ENCODE data around the gene DNAJB4.
"Not testable (repeated sequence)": the region's sequence is repeated elsewhere in the genome, so short reads cannot be mapped to it uniquely, and the experiment has no call there.

Gene DNAJB4

GRCh38 chr1:78015148-78015547, 10.4 kb downstream of the DNAJB4 start:
- Histone ChIP-seq H3K27me3 (ENCODE audit: control insufficient read depth, insufficient read depth, low read length) (no peaks in the 10 kb centered on the region), H3K9ac (ENCODE audit: low read length) (no peak overlapping the region), H3K4me1 (ENCODE audit: control insufficient read depth, insufficient read depth, low read length) (no peaks in the 10 kb centered on the region), H3K4me3 (ENCODE audit: low read length) (no peak overlapping the region), H3K9me3 (ENCODE audit: control insufficient read depth, low read length) (no peaks in the 10 kb centered on the region), H3K36me3 (ENCODE audit: control insufficient read depth, insufficient read depth, low read length) (no peaks in the 10 kb centered on the region)

GRCh38 chr1:78019024-78019423, 14.3 kb downstream of the DNAJB4 start:
- no peaks in the 10 kb centered on the region for H3K27me3 ChIP-seq (ENCODE audit: control insufficient read depth, insufficient read depth, low read length)
- no peaks in the 10 kb centered on the region for H3K9me3 ChIP-seq (ENCODE audit: control insufficient read depth, low read length)
- H3K9ac ChIP-seq (ENCODE audit: low read length) = no peak overlapping the region
- H3K36me3 ChIP-seq (ENCODE audit: control insufficient read depth, insufficient read depth, low read length) = no peaks in the 10 kb centered on the region
- no peak overlapping the region for H3K4me3 ChIP-seq (ENCODE audit: low read length)
- H3K4me1 ChIP-seq (ENCODE audit: control insufficient read depth, insufficient read depth, low read length) = no peaks in the 10 kb centered on the region

GRCh38 chr1:78021134-78021533, 16.4 kb downstream of the DNAJB4 start:
- H3K9ac ChIP-seq (ENCODE audit: low read length); H3K27me3 ChIP-seq (ENCODE audit: control insufficient read depth, insufficient read depth, low read length); H3K4me1 ChIP-seq (ENCODE audit: control insufficient read depth, insufficient read depth, low read length); H3K4me3 ChIP-seq (ENCODE audit: low read length); H3K36me3 ChIP-seq (ENCODE audit: control insufficient read depth, insufficient read depth, low read length); H3K9me3 ChIP-seq (ENCODE audit: control insufficient read depth, low read length): not testable (repeated sequence)

GRCh38 chr1:78029793-78030192, 25.1 kb downstream of the DNAJB4 start:
- Histone ChIP-seq H3K4me3 (ENCODE audit: low read length) (no peak overlapping the region), H3K9ac (ENCODE audit: low read length) (no peak overlapping the region), H3K36me3 (ENCODE audit: control insufficient read depth, insufficient read depth, low read length) (no peaks in the 10 kb centered on the region), H3K9me3 (ENCODE audit: control insufficient read depth, low read length) (no peaks in the 10 kb centered on the region), H3K4me1 (ENCODE audit: control insufficient read depth, insufficient read depth, low read length) (no peaks in the 10 kb centered on the region), H3K27me3 (ENCODE audit: control insufficient read depth, insufficient read depth, low read length) (peaks cover 4% of the 10 kb centered on the region)

- H3K9ac ChIP-seq (ENCODE audit: low read length) = no peak overlapping the region
- no peaks in the 10 kb centered on the region for H3K9me3 ChIP-seq (ENCODE audit: control insufficient read depth, low read length)
- no peak overlapping the region for H3K4me3 ChIP-seq (ENCODE audit: low read length)
- H3K36me3 ChIP-seq (ENCODE audit: control insufficient read depth, insufficient read depth, low read length) = no peaks in the 10 kb centered on the region
- no peaks in the 10 kb centered on the region for H3K4me1 ChIP-seq (ENCODE audit: control insufficient read depth, insufficient read depth, low read length)
- H3K27me3 ChIP-seq (ENCODE audit: control insufficient read depth, insufficient read depth, low read length) = peaks cover 4% of the 10 kb centered on the region
Measured at GRCh38 chr1:78032996-78033796, 28.5 kb downstream of the DNAJB4 start.

- Histone ChIP-seq H3K27me3 (ENCODE audit: control insufficient read depth, insufficient read depth, low read length) (peaks cover 4% of the 10 kb centered on the region), H3K4me1 (ENCODE audit: control insufficient read depth, insufficient read depth, low read length) (no peaks in the 10 kb centered on the region), H3K9ac (ENCODE audit: low read length) (no peak overlapping the region), H3K36me3 (ENCODE audit: control insufficient read depth, insufficient read depth, low read length) (no peaks in the 10 kb centered on the region), H3K9me3 (ENCODE audit: control insufficient read depth, low read length) (no peaks in the 10 kb centered on the region), H3K4me3 (ENCODE audit: low read length) (no peak overlapping the region)
Measured at GRCh38 chr1:78033797-78034172, 29.0 kb downstream of the DNAJB4 start.

- H3K9me3 ChIP-seq (ENCODE audit: control insufficient read depth, low read length) = no peaks in the 10 kb centered on the region
- no peak overlapping the region for H3K4me3 ChIP-seq (ENCODE audit: low read length)
Measured at GRCh38 chr1:78035121-78035520, 30.4 kb downstream of the DNAJB4 start.

GRCh38 chr1:78036450-78036849, 31.7 kb downstream of the DNAJB4 start:
- Histone ChIP-seq H3K9me3 (ENCODE audit: control insufficient read depth, low read length) (no peaks in the 10 kb centered on the region), H3K4me1 (ENCODE audit: control insufficient read depth, insufficient read depth, low read length) (no peaks in the 10 kb centered on the region)

More at GRCh38 chr1:78035121-78035520, 30.4 kb downstream of the DNAJB4 start:
- Histone ChIP-seq H3K36me3 (ENCODE audit: control insufficient read depth, insufficient read depth, low read length) (no peaks in the 10 kb centered on the region), H3K4me1 (ENCODE audit: control insufficient read depth, insufficient read depth, low read length) (no peaks in the 10 kb centered on the region), H3K27me3 (ENCODE audit: control insufficient read depth, insufficient read depth, low read length) (peaks cover 4% of the 10 kb centered on the region), H3K9ac (ENCODE audit: low read length) (no peak overlapping the region)

GRCh38 chr1:78038071-78038470, 33.3 kb downstream of the DNAJB4 start:
- no peak overlapping the region for H3K4me3 ChIP-seq (ENCODE audit: low read length)
- H3K4me1 ChIP-seq (ENCODE audit: control insufficient read depth, insufficient read depth, low read length) = no peaks in the 10 kb centered on the region
- no peaks in the 10 kb centered on the region for H3K36me3 ChIP-seq (ENCODE audit: control insufficient read depth, insufficient read depth, low read length)
- H3K9ac ChIP-seq (ENCODE audit: low read length) = no peak overlapping the region
- no peaks in the 10 kb centered on the region for H3K9me3 ChIP-seq (ENCODE audit: control insufficient read depth, low read length)
- H3K27me3 ChIP-seq (ENCODE audit: control insufficient read depth, insufficient read depth, low read length) = peaks cover 4% of the 10 kb centered on the region

More at GRCh38 chr1:78036450-78036849, 31.7 kb downstream of the DNAJB4 start:
- no peak overlapping the region for H3K9ac ChIP-seq (ENCODE audit: low read length)
- no peak overlapping the region for H3K4me3 ChIP-seq (ENCODE audit: low read length)
- peaks cover 4% of the 10 kb centered on the region for H3K27me3 ChIP-seq (ENCODE audit: control insufficient read depth, insufficient read depth, low read length)
- no peaks in the 10 kb centered on the region for H3K36me3 ChIP-seq (ENCODE audit: control insufficient read depth, insufficient read depth, low read length)

GRCh38 chr1:78038491-78038939, 33.8 kb downstream of the DNAJB4 start:
- no peak overlapping the region for H3K9ac ChIP-seq (ENCODE audit: low read length)
- peaks cover 4% of the 10 kb centered on the region for H3K27me3 ChIP-seq (ENCODE audit: control insufficient read depth, insufficient read depth, low read length)
- no peaks in the 10 kb centered on the region for H3K9me3 ChIP-seq (ENCODE audit: control insufficient read depth, low read length)
- H3K4me1 ChIP-seq (ENCODE audit: control insufficient read depth, insufficient read depth, low read length) = no peaks in the 10 kb centered on the region
- no peaks in the 10 kb centered on the region for H3K36me3 ChIP-seq (ENCODE audit: control insufficient read depth, insufficient read depth, low read length)
- H3K4me3 ChIP-seq (ENCODE audit: low read length) = no peak overlapping the region

GRCh38 chr1:78040484-78041089, 35.8 kb downstream of the DNAJB4 start:
- Histone ChIP-seq H3K9ac (ENCODE audit: low read length) (no peak overlapping the region), H3K27me3 (ENCODE audit: control insufficient read depth, insufficient read depth, low read length) (no peaks in the 10 kb centered on the region), H3K9me3 (ENCODE audit: control insufficient read depth, low read length) (no peaks in the 10 kb centered on the region), H3K4me3 (ENCODE audit: low read length) (no peak overlapping the region), H3K36me3 (ENCODE audit: control insufficient read depth, insufficient read depth, low read length) (no peaks in the 10 kb centered on the region), H3K4me1 (ENCODE audit: control insufficient read depth, insufficient read depth, low read length) (peaks cover 6% of the 10 kb centered on the region)

GRCh38 chr1:78043436-78043835, 38.7 kb downstream of the DNAJB4 start:
- peaks cover 4% of the 10 kb centered on the region for H3K27me3 ChIP-seq (ENCODE audit: control insufficient read depth, insufficient read depth, low read length)
- no peaks in the 10 kb centered on the region for H3K9me3 ChIP-seq (ENCODE audit: control insufficient read depth, low read length)
- H3K9ac ChIP-seq (ENCODE audit: low read length) = no peak overlapping the region
- H3K36me3 ChIP-seq (ENCODE audit: control insufficient read depth, insufficient read depth, low read length) = no peaks in the 10 kb centered on the region
- no peak overlapping the region for H3K4me3 ChIP-seq (ENCODE audit: low read length)
- H3K4me1 ChIP-seq (ENCODE audit: control insufficient read depth, insufficient read depth, low read length) = peaks cover 13% of the 10 kb centered on the region
